ENCODE data around the gene TNP2.

TNP2 gene

DNA sequence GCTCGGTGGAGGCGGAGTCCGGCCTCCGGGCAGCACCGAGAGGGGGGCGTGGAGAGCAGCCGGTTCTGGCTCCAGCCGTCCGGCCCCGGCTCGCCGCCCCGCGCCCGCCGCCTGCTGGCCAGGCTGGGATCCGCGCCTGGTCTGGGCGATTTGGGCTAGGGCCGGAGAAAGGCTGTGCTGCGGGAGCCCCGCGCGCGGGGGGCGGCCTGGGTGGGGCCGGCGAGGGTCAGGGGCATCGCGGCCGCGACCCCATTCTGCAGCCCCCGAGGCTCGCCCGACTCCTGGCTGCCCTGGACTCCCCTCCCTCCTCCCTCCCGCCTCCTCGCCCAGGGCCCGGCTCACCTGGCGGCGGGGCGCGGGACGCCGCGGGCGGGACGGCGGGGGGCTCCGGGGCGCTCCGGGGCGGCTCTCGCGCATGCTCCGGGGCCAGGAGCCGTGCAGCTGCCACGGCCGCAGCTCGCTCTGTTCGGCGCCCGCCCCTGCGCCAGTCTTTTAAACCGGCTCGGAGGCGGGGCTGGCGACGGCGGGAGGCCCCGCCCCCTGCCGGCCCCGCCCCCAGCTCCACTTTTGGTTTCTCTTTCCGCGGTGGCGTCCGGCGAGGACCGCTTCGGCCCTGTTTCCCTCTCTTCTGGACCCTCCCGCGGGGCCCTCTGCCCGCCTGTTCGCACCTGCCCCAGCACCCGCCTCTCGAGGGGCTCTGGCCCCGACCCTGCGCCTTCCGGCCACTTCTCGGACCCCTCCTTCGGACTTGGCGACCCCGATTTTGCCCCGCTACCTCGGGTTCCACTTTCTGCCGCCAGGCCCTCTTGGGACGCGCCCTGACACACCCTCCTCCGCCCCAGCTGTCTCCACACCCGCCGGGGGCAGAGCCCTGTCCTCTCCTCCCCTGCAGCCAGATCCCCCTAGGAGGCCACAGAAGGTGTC, 13.1 kb downstream of the TNP2 start, which contains the start of gene SOCS1:
Gene SOCS1, minus strand, starts transcription at position 468 of the 924 bp plus-strand sequence. CDS start 726 bp downstream, outside the sequence.
- peak; percentile 58 to 68 for DNase-seq

DNA sequence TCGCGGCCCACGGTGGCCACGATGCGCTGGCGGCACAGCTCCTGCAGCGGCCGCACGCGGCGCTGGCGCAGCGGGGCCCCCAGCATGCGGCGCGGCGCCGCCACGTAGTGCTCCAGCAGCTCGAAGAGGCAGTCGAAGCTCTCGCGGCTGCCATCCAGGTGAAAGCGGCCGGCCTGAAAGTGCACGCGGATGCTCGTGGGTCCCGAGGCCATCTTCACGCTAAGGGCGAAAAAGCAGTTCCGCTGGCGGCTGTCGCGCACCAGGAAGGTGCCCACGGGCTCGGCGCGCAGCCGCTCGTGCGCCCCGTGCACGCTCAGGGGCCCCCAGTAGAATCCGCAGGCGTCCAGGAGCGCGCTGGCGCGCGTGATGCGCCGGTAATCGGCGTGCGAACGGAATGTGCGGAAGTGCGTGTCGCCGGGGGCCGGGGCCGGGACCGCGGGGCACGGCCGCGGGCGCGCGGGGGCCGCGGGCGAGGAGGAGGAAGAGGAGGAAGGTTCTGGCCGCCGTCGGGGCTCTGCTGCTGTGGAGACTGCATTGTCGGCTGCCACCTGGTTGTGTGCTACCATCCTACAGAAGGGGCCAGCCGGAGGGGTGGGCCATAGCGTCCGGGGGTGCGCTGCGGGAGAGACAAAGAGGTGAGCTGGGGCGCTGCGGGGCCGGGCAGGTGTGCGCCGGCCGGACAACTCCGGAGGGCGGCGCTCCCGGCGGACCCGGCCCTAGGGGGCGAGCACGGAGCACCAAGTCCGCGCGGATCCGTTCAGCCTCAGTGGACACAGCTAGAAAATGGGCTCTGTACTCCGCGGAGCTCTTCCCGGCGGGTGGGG, 14.0 kb downstream of the TNP2 start:
- DNase-seq, result peak; percentile 27 to 43

DNA sequence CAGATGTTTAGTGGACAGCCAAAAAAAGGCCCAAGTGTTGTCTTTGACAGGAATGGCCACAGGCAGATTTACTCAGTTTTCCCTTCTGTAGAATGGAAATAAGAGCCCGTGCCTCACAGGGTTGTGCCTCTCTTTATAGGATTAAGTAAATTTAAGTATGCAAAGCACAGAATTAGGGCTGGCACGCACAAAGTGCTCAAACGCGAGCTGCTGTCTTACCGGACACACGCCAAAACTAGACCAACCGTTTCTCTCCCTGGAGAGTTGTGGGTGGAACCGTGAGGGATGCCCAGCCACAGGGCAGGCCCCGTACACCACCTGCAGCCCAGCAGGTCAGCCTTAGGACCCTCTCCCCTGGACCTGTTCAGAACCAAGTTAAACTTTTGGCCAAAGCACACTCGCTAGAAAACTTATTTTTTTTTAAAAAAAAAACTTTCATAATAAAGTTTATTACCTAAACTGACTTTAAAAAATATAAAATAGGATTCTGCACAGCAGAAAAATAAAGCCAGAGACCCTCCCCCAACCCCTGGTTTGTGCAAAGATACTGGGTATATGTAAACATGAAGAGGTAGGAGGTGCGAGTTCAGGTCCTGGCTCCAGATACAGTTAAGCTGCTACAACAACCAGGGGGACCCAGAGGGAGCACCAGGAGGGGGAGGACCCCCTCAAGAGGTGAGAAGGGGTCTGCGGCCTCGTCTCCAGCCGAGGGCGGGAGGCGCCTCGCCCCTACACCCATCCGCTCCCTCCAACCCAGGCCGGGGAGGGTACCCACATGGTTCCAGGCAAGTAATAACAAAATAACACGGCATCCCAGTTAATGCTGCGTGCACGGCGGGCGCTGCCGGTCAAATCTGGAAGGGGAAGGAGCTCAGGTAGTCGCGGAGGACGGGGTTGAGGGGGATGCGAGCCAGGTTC, 14.9 kb downstream of the TNP2 start:
- no peak for DNase-seq

DNA sequence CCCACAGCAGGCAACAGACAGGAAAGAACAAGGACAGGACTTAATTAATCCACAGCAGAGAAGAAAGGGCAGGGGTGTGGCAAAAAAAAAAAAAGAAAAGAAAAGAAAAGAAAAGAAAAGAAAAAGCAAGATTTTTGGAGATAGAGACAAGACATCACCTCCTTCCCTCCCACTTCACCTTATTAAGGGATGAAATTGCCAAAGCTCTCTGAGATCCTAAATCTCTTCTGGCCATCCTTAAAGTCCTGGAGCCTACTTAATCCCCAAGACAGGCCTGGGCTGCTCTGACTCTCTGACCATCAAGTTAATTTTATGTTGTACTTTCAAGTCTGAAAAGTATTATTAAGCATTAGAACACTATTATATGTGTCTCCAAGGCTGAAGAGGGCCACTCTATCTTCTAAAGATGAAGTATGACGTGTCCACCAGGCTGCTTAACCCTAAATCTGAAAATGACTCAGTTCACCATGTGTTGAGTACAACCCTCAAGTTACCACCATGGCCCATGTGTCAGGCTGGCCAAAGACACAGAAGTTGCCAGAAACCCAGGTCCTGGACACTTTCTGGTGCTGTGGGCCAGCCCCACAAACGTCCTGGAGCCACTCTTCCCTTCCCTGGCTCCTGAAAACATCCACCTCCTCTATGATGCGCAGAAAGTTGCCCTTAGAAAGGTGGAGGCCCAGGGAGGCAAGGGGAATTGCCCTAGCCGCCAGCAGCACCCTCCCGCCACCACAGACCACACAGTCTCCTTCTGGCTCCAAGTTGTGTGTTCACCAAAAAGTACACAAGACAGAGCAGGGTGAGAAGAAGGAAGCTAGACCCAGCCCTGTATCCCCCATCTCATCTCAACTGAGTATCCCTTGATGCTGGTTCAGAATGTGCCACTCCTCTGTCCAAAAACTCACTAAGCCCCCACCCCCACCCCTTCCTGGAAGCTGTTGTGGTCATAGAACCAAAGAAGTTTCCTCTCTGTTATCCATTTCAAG, 15.8 kb downstream of the TNP2 start:
- no peak for DNase-seq

DNA sequence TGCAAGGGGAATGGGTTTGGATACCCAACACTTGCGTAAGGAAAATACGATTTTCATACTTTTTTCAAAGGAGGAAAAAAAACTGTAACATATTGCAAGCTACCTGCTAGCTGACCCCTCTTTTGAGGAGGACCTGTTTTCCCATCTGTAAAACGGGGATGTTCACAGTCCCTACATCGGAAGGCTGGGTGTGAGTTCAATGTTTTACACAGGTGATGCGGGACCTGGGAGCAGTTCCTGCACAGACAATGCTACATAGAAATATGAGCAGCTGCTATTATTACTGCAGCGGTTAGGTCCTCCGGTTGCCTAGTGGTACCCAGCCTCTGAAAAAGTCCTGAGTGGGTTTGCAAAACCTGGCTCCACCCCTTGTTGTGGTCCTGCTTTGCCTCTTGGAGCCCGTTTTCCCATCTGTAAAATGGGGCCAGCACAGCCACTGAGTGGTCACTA, 16.6 kb downstream of the TNP2 start:
- no peak for DNase-seq

DNA sequence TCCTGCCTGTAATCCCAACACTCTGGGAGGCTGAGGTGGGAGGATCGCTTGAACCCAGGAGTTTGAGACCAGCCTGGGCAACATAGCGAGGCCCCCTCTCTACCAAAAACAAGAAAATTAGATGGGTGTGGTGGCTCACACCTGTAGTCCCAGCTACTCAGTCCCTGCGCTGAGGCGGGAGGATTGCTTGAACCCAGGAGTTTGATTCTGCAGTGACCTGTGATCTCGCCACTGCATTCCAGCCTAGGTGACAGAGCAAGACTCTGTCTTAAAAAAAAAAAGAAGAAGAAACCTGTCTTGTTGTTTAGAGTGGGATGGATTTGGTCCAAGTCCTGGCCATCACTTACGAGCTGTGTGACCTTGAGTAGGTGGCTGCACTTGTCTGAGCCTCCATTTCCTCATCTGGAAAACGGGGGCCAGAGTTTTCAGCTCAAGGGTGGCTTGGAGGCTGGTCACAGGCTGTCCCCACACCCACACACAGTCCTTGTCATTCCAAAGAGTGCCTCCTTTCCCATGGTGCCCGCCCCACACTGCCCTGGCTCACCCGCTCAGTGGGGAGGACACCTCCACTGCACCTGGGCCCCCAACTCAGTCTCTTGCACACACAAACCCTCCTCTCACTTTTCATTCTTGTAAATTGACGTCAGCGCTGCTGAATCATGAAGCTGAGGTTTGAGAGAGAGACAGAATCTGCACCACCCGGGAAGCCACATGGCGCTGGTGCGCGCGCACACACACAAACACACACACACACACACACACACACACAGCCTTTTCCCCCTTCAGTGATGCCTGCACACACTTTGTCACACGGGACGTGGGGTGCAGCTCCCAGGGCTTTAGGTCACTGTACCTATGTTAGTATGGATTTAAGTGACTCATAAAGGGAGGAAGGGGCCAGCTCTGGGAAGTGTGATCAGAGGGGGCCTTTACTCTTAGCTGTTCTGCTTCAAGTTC, 17.3 kb downstream of the TNP2 start:
- no peak for DNase-seq

DNA sequence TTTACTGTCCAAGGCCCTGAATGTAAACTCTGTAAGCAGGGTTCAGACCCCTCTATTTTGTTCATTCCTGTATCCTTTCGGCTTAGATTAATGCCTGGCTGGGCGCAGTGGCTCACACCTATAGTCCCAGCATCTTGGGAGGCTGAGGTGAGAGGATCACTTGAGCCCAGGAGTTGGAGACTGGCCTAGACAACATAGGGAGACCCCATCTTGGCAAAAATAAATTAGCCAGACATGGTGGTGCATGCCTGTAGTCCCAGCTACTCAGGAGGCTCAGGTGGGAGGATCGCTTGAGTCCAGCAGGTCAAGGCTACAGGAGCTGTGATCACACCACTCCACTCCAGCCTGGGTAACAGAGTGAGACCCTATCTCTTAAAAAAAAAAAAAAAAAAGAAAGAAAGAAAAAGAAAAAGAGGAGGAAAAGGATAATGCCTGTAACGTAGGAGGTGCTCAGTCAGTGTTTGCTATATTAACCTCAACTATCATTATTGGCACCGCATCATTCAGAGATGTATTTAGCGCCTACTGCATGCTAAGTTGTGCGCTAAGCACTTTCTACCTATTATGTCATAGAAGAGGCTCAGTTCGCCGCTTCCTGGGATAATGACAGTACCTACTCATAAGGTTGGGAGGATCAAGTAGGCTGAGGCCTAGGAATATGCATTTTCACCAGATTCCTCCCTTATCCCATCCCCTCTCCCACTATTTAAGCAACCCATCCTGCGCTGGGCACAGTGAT, 18.2 kb downstream of the TNP2 start:
- DNase-seq, result no peak

DNA sequence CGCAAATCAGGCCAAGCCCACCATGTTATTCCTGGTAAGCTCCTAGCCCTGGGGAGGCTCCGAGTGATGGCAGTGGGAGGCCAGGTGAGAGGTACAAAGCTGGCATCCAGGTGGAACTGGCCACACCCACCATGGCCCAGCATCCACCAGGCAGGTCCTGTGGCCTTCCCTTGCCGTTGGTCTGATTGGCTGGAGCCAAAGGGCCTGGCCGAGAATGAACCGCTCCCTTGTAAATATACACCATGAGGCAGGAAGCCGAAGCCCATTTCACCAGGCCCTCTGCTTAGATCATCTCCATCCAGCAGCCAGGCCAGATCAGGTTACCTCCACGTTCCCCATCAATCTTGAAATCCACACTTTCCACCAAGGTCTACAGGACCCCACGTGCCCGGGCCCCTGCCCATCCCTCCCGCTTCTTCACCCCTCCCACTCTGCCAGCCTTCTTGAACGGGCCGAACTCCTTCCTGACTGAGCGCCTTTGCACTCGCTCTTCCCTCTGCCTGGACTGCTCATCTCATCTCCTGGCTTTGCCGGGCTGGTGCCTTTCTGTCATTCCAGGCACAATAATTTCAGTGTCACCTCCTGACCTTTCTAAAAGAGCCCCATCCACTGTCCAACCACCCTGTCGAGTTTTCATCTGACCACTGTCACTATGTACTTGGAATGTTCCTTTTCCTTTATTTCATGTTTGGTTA, 18.9 kb downstream of the TNP2 start:
- no peak for DNase-seq

DNA sequence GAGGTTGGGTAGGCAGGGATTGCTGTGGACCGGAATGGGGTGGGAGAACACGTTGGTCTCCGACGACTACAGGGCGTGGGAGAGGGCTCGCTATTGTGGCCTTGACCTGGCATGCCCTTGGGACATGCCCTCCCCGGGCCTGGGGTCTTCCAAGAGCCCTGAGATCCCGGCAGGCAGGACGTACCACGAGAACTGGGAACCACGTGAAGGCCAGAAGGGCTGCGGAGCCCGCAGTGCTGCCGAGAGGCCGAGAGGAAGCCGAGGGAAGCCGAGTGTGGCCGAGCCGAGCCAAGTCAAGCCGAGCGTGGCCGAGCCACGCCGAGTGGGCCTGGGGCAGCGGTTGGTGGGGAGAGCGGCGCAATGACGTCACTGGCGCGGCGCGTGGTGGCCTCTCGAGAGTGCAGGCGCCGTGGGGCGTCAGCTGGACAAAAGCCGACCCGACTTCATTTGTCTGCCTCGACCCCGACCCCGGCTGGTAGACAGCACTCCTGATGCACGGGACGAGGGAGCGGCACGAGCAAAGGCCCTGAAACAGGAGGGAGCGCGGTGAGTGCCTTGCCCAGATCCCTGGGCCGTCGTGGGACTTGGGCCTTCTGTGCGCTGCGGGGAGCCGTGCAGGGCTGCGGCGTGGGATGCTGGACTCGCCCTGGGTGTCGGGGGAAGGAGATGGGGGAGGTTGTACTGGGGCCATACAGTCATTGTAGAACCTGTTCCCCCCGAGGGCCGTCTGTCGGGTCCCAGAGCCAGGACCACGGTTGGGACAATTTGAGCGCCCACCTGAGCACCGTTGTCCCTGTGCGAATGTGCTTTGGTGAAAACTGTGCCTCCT, 19.7 kb downstream of the TNP2 start:
- no peak for DNase-seq

DNA sequence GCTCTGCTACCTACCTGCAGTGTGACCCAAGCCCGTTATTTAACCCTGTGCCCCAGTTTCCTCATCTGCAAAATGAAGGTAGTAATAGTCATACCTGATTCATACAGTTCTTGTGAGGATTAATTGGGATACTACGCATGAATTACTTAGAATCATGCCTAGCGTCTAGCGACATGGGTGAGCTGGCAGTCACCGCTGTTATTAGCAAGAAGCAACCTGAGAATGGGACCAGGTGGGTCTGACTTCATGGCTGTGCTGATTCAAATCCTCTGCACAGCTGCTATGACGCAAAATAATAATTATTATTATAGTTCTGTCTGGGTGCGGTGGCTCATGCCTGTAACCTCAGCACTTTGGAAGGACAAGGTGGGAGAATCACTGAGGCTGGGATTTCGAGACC, 21.0 kb downstream of the TNP2 start:
- no peak for DNase-seq

DNA sequence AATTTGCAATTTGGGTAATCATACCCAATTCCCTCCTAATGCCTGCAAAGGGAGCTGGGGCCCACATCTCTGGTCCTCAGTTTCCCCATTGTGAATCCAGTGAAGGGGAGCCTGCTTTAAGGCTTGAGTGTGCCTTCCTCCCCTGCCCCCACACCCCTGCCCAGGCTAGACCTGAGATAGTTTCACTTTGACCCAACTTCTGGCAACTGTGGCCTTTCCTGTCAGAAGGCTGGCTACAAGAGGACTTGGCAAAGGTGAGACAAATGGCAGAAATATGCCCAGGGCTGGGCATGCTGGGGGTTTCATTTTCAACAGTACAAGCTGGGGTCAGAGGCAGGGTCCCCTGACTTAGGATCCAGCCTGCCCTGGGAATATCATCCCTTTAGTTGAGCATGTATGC, 23.1 kb downstream of the TNP2 start:
- DNase-seq, result no peak

DNA sequence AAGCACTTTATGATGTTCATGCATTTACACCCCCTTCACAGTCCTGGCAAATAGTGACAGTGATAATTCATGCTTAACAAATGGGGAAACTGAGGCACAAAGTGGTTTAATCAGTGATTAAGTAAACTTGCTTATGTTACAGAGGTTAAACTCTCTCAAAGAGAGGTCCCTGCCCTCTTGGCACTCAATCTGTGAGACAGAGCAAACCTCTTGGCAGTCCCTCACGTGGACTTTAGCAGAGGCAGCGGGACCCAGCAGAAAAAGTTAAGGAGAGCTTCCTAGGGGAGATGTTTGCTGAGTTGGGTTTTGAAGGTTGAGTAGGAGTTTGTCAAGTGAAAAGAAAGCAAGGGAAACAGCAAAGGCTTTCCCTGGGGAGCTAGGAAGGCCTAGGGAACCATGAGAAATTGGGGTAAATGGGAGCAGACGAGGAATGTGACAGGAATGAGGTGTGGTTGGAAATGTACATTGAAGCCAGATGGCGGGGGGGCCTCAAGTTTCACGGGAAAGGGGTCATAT, 23.8 kb downstream of the TNP2 start:
- DNase-seq, result no peak

DNA sequence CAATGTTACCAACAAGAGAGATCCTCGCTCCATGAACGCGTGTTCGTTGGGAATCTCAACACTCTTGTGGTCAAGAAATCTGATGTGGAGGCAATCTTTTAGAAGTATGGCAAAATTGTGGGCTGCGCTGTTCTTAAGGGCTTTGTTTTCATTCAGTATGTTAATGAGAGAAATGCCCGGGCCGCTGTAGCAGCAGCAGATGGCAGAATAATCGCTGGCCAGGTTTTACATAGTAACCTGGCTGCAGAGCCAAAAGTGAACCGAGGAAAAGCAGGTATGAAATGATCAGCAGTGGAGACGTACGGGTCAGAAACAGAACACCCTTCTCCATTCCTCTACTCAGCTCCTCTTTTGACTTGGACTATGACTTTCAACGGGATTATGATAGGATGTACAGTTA, 26.5 kb downstream of the TNP2 start:
- no peak for DNase-seq

DNA sequence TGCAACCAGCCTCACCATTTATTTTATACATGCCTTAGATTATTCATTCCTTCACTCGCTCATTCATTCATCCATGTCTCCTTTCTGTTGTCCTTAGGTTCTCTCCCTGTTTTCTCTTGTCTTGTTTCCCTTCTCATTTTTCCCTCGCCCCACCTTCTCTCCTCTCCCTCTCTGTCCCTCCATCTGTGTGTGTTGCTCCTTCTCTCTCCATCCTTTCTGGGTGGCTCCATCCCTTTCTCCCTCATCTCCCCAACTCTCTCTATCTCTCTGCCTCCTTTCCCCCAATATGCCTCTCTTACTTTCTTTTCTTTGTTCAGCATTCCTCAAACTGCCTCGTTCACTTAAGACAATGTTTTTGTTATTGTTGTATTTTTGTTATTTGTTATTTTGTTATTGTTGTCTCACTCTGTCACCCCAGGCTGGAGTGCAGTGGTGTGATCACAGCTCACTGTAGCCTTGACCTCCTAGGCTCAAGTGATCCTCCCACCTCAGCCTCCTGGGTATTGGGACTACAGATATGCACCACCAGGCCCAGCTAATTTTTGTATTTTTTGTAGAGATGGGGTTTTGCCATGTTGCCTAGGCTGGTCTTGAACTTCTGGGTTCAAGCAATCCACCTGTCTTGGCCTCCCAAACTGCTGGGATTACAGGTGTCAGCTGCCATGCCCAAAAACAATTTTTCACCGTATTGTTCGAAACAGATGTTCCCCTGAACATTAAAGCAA, 27.5 kb downstream of the TNP2 start:
- DNase-seq, result no peak

DNA sequence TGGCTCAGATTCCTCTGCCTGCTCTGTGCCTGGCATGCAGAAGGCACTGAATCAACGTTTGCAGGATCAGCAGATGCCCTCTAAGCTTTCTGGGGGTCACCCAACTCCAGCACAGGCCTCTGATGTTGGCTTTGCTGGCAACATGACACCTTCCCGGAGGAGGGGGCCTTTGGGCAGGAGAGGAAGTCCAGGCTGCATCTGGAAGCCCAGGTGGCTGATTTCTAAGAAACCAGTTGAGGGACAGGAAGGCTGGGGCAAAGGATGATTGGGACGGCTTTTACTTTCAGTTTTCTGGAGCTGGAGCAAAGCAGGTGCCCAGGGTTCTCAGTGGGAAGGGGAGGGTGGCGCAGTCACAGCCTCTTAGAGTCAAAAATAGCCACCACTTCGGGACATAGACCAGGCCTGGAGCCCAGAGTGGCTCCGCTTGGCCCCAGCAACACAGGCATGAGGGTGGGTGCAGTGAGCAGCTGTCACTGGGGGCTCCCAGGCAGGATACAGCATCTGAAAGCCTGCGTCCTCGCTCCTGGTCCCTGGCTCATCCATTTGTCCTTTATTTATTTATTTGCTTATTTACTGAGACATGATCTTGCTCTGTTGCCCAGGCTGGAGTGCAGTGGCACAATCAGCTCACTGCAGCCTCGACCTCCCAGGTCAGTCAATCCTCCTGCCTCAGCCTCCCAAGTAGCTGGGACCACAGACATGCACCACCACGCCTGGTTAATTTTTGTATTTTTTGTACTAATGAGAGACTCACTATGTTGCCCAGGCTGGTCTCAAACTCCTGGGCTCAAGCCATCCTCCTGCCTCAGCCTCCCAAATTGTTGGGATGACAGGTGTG, 28.3 kb downstream of the TNP2 start:
- no peak for DNase-seq

Data from SHP77 (cell line).